C4-2B (cell line): ENCODE results near the gene COMTD1.

Source experiments
- H3K27ac ChIP-seq: fragments of 450-650 bp; 2 replicates; pipeline ENCODE4 v1.5.1; 2017
- CTCF ChIP-seq: fragments of 450-650 bp; conservative IDR thresholded peaks from 2 replicates; pipeline ENCODE4 v1.5.1; 2017; ENCODE audit warnings: mild to moderate bottlenecking
- ZFX ChIP-seq: fragments of 450-650 bp; IDR thresholded peaks from 2 replicates; pipeline ENCODE4 v1.6.1; 2017

COMTD1 gene

GRCh38 chr10:75186310-75186709 is 49.4 kb downstream of the COMTD1 start:
- TF ChIP-seq ZFX (no peak), CTCF (no peak)
- no peak overlapping the region for H3K27ac ChIP-seq
